ENCODE results near the gene CXCR2.

GRCh38 chr2:218081063-218081462 lies 44.8 kb upstream of the CXCR2 start:
- TF ChIP-seq, protein P1, sequence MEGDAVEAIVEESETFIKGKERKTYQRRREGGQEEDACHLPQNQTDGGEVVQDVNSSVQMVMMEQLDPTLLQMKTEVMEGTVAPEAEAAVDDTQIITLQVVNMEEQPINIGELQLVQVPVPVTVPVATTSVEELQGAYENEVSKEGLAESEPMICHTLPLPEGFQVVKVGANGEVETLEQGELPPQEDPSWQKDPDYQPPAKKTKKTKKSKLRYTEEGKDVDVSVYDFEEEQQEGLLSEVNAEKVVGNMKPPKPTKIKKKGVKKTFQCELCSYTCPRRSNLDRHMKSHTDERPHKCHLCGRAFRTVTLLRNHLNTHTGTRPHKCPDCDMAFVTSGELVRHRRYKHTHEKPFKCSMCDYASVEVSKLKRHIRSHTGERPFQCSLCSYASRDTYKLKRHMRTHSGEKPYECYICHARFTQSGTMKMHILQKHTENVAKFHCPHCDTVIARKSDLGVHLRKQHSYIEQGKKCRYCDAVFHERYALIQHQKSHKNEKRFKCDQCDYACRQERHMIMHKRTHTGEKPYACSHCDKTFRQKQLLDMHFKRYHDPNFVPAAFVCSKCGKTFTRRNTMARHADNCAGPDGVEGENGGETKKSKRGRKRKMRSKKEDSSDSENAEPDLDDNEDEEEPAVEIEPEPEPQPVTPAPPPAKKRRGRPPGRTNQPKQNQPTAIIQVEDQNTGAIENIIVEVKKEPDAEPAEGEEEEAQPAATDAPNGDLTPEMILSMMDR (IDR thresholded peaks at IDR 0.05; ENCODE audit: insufficient read depth, low read depth, low read length) = no peak
- no peak for TF ChIP-seq EZH2 (IDR thresholded peaks at IDR 0.05; ENCODE audit: insufficient read depth, low read length)

Data from astrocyte (in vitro differentiated cells and primary cell).